HEK293T (cell line): ENCODE data around the gene RDH13.
"Not testable (repeated sequence)": the region's sequence is repeated elsewhere in the genome, so short reads cannot be mapped to it uniquely, and the experiment has no call there.

Experiments
- ARNT ChIP-seq: fragments of 450-650 bp; IDR thresholded peaks from 2 replicates; pipeline ENCODE4 v1.6.1; 2017; ENCODE audit warnings: mild to moderate bottlenecking
- BHLHE40 ChIP-seq: fragments of 450-650 bp; IDR thresholded peaks from 2 replicates; pipeline ENCODE4 v1.6.1; 2016; ENCODE audit warnings: mild to moderate bottlenecking, moderate library complexity, borderline replicate concordance
- ELF4 ChIP-seq: fragments of 450-650 bp; IDR thresholded peaks from 2 replicates; pipeline ENCODE4 v1.6.1; 2017; ENCODE audit warnings: antibody characterized with exemption
- FOXA1 ChIP-seq: fragments of 450-650 bp; IDR thresholded peaks from 2 replicates; pipeline ENCODE4 v1.6.1; 2016; ENCODE audit warnings: mild to moderate bottlenecking
- FOXK2 ChIP-seq: fragments of 450-650 bp; IDR thresholded peaks from 2 replicates; pipeline ENCODE4 v1.6.1; 2016; ENCODE audit warnings: mild to moderate bottlenecking
- FOXM1 ChIP-seq: fragments of 450-650 bp; IDR thresholded peaks from 2 replicates; pipeline ENCODE4 v1.6.1; 2017; ENCODE audit warnings: mild to moderate bottlenecking, borderline replicate concordance
- HDGF ChIP-seq: fragments of 450-650 bp; IDR thresholded peaks from 2 replicates; pipeline ENCODE4 v1.6.1; 2017; ENCODE audit warnings: antibody characterized with exemption, borderline replicate concordance
- LEF1 ChIP-seq: fragments of 450-650 bp; IDR thresholded peaks from 2 replicates; pipeline ENCODE4 v1.6.1; 2017; ENCODE audit warnings: mild to moderate bottlenecking, borderline replicate concordance
- NFRKB ChIP-seq: fragments of 450-650 bp; IDR thresholded peaks from 2 replicates; pipeline ENCODE4 v1.6.1; 2016; ENCODE audit warnings: mild to moderate bottlenecking, moderate library complexity
- SP1 ChIP-seq: fragments of 450-650 bp; IDR thresholded peaks from 2 replicates; pipeline ENCODE4 v1.6.1; 2017
- SUZ12 ChIP-seq: fragments of 450-650 bp; IDR thresholded peaks from 2 replicates; pipeline ENCODE4 v1.6.1; 2016; ENCODE audit warnings: mild to moderate bottlenecking
- TARDBP ChIP-seq: fragments of 450-650 bp; IDR thresholded peaks from 2 replicates; pipeline ENCODE4 v1.6.1; 2016
- ZNF384 ChIP-seq: fragments of 450-650 bp; IDR thresholded peaks from 2 replicates; pipeline ENCODE4 v1.6.1; 2016
- TF ChIP-seq, protein P1 (sequence below): fragments of 450-650 bp; IDR thresholded peaks from 2 replicates; pipeline ENCODE4 v1.6.1; 2016

DNA sequence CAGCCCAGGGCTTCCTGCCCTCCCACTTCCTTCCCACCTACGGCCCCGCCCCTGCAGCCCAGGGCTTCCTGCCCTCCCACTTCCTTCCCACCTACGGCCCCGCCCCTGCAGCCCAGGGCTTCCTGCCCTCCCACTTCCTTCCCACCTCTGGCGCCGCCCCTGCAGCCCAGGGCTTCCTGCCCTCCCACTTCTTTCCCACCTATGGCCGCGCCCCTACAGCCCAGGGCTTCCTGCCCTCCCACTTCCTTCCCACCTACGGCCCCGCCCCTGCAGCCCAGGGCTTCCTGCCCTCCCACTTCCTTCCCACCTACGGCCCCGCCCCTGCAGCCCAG is 35.8 kb downstream of the RDH13 start:
- not testable (repeated sequence) for TF ChIP-seq SUZ12, SP1, NFRKB, HDGF, FOXA1, FOXK2, TARDBP, ELF4, BHLHE40, FOXM1, LEF1, ARNT, ZNF384
- TF ChIP-seq, protein P1, sequence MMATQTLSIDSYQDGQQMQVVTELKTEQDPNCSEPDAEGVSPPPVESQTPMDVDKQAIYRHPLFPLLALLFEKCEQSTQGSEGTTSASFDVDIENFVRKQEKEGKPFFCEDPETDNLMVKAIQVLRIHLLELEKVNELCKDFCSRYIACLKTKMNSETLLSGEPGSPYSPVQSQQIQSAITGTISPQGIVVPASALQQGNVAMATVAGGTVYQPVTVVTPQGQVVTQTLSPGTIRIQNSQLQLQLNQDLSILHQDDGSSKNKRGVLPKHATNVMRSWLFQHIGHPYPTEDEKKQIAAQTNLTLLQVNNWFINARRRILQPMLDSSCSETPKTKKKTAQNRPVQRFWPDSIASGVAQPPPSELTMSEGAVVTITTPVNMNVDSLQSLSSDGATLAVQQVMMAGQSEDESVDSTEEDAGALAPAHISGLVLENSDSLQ: not testable (repeated sequence)
